Measurements from ENCODE around the gene ZDHHC7. TPM values are rescaled to one million over a fixed set of nuclear protein-coding genes. Genes with fewer than 3 reads are reported as not detected.

ZDHHC7 gene
- total RNA-seq, 1 donor from 2014 or later, result 59.2 TPM

DNA sequence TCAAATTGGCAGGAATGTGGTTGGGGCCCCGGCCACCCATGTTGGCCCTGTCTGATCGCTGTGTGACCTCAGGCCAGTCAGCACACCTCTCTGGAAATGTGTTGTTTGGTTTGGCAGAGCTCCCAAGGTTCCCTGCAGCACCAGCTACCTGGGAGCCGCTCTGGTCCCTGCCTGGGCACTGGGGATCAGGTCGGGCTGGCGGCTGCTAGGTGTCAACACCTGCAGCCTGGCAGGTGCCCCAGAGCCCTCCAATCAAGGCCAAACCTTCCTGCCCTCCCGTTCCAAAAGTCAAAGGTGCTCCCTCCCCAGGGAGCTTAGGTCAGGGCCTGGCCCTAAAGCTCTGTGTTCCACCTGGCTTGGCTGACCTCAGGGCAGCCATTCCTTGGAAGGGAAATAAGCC, 55.9 kb downstream of the ZDHHC7 start:
- Histone ChIP-seq H4K20me1 (ENCODE audit: insufficient read depth, low read length) (no peaks in the 10 kb centered on the region), H3K36me3 (ENCODE audit: insufficient read depth, low read length) (no peaks in the 10 kb centered on the region), H3K9me3 (ENCODE audit: insufficient read depth, low read depth, low read length) (no peaks in the 10 kb centered on the region), H3K9ac (ENCODE audit: low read length) (no peak overlapping the region), H3K79me2 (ENCODE audit: insufficient read depth, low read length) (no peaks in the 10 kb centered on the region), H3K4me2 (ENCODE audit: low read length) (no peak overlapping the region), H3K27me3 (ENCODE audit: insufficient read depth, low read length) (peaks cover 2% of the 10 kb centered on the region), H3K27ac (ENCODE audit: low read depth, low read length) (no peak overlapping the region), H2AFZ (ENCODE audit: low read depth, low read length) (no peak overlapping the region), H3K4me3 (ENCODE audit: insufficient read depth, low read depth, low read length) (no peak overlapping the region), H3K4me1 (ENCODE audit: insufficient read depth, low read length) (peaks cover 7% of the 10 kb centered on the region)
- TF ChIP-seq, protein P1, sequence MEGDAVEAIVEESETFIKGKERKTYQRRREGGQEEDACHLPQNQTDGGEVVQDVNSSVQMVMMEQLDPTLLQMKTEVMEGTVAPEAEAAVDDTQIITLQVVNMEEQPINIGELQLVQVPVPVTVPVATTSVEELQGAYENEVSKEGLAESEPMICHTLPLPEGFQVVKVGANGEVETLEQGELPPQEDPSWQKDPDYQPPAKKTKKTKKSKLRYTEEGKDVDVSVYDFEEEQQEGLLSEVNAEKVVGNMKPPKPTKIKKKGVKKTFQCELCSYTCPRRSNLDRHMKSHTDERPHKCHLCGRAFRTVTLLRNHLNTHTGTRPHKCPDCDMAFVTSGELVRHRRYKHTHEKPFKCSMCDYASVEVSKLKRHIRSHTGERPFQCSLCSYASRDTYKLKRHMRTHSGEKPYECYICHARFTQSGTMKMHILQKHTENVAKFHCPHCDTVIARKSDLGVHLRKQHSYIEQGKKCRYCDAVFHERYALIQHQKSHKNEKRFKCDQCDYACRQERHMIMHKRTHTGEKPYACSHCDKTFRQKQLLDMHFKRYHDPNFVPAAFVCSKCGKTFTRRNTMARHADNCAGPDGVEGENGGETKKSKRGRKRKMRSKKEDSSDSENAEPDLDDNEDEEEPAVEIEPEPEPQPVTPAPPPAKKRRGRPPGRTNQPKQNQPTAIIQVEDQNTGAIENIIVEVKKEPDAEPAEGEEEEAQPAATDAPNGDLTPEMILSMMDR (IDR thresholded peaks at IDR 0.05; ENCODE audit: insufficient read depth, low read depth, low read length), result no peak
- TF ChIP-seq EZH2 (IDR thresholded peaks at IDR 0.05; ENCODE audit: insufficient read depth, low read length), result no peak
- FAIRE-seq, result no peak
- Mint-ChIP-seq H3K27me3 (ENCODE audit: low read depth, unreplicated experiment) (peaks cover 27% of the 10 kb centered on the region), H3K36me3 (ENCODE audit: low read depth, unreplicated experiment) (no peaks in the 10 kb centered on the region), H3K9me3 (ENCODE audit: unreplicated experiment) (no peaks in the 10 kb centered on the region), H3K4me1 (ENCODE audit: low read depth, unreplicated experiment) (peaks cover 10% of the 10 kb centered on the region), H3K27ac (ENCODE audit: unreplicated experiment) (no peak overlapping the region), H3K4me3 (ENCODE audit: unreplicated experiment) (no peak overlapping the region)
- no peak for DNase-seq (ENCODE audit: low read depth)

DNA sequence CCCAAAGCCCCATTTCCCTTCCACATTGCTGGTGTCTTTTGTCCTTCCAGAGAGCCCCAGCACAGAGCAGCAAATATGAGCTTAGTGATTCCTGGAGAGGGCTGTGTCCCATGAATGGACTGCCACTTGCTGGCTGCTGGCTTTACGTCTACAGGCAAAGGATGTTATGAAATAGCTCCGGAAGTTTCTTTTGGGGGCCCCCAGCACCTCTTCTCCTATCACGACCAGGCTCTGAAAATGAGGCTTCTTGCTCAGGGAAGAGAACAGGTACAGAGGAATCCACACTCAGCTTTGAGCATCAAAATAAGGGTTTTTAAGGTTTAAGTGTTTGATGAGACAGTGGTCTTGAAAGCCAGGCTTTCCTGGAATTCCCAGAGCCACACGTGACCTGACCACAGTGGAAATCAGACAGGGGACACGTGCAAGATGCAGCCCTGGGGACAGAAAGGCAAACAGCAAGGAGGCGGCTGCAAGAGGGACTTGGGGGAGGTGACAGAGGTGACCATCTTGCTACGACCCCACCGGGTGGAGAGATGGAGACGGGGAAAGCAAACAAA, 58.1 kb downstream of the ZDHHC7 start:
- Histone ChIP-seq H3K9ac (ENCODE audit: low read length) (peak overlapping the region; percentile 13), H3K4me3 (ENCODE audit: insufficient read depth, low read depth, low read length) (no peak overlapping the region), H2AFZ (ENCODE audit: low read depth, low read length) (peak overlapping the region; percentile 7), H3K79me2 (ENCODE audit: insufficient read depth, low read length) (no peaks in the 10 kb centered on the region), H3K9me3 (ENCODE audit: insufficient read depth, low read depth, low read length) (no peaks in the 10 kb centered on the region), H3K27me3 (ENCODE audit: insufficient read depth, low read length) (peaks cover 3% of the 10 kb centered on the region), H3K4me2 (ENCODE audit: low read length) (no peak overlapping the region), H3K4me1 (ENCODE audit: insufficient read depth, low read length) (peaks cover 7% of the 10 kb centered on the region), H3K36me3 (ENCODE audit: insufficient read depth, low read length) (no peaks in the 10 kb centered on the region), H4K20me1 (ENCODE audit: insufficient read depth, low read length) (no peaks in the 10 kb centered on the region), H3K27ac (ENCODE audit: low read depth, low read length) (no peak overlapping the region)
- Mint-ChIP-seq H3K27ac (ENCODE audit: unreplicated experiment) (peak overlapping the region; percentile 66), H3K4me3 (ENCODE audit: unreplicated experiment) (no peak overlapping the region), H3K36me3 (ENCODE audit: low read depth, unreplicated experiment) (no peaks in the 10 kb centered on the region), H3K4me1 (ENCODE audit: low read depth, unreplicated experiment) (peaks cover 10% of the 10 kb centered on the region), H3K9me3 (ENCODE audit: unreplicated experiment) (no peaks in the 10 kb centered on the region), H3K27me3 (ENCODE audit: low read depth, unreplicated experiment) (peaks cover 16% of the 10 kb centered on the region)
- TF ChIP-seq EZH2 (IDR thresholded peaks at IDR 0.05; ENCODE audit: insufficient read depth, low read length), result no peak
- TF ChIP-seq, protein P1 (IDR thresholded peaks at IDR 0.05; ENCODE audit: insufficient read depth, low read depth, low read length), result no peak
- FAIRE-seq (no peak), DNase-seq (ENCODE audit: low read depth) (no peak)

Data from astrocyte (in vitro differentiated cells and primary cell).